SK-N-SH (cell line): ENCODE data around the gene MACROD2. TPM values are rescaled to one million over a fixed set of nuclear protein-coding genes. Genes with fewer than 3 reads are reported as not detected.
A peak's percentile ranks its signal among the peaks of the same experiment; 100 is the strongest.

Experiments used
- CTCF ChIA-PET: fragments of 300-600, 350-600 bp; formaldehyde crosslinking; extraction: SDS; loops from one replicate; lab custom pipeline; 2021; lab: Yijun Ruan, JAX
- POLR2A ChIA-PET: fragments of 350-600 bp; sonication (Branson Sonifier 250); formaldehyde crosslinking; extraction: SDS; loops from one replicate; lab custom pipeline; 2020; ENCODE audit warnings: antibody characterized with exemption, inconsistent platforms; lab: Yijun Ruan, JAX
- DNase-seq: peaks from one replicate; pipeline ENCODE4 v3.0.0; 2012
- H2AFZ ChIP-seq: fragments of 200-600 bp; sonication (generic); 2 replicates; pipeline ENCODE4 v1.8.1; 2016; ENCODE audit warnings: antibody characterized with exemption, mild to moderate bottlenecking, low read depth
- H3F3A ChIP-seq: fragments of 200-600 bp; sonication (generic); replicated peaks from 2 replicates; pipeline ENCODE3; 2016; ENCODE audit warnings: antibody characterized with exemption, mild to moderate bottlenecking; ENCODE audit not compliant: insufficient read depth
- H3K27ac ChIP-seq, 2 experiments: fragments of 200-500 bp in 1 of 2; fragments of 200-600 bp in 1 of 2; sonication (Bioruptor generic) in 1 of 2; sonication (generic), shearing (Covaris generic) in 1 of 2; 2 replicates each; pipeline versions ENCODE4 v1.5.1 to v1.6.1; 2014 to 2016; ENCODE audit warnings: low read depth in 2 of 2, inconsistent platforms in 1 of 2, low read length in 1 of 2, mild to moderate bottlenecking in 1 of 2, mixed read lengths in 1 of 2
- H3K27me3 ChIP-seq: fragments of 200-600 bp; sonication (generic), shearing (Covaris generic); 2 replicates; pipeline ENCODE4 v1.6.1; 2016; ENCODE audit warnings: mixed run types; ENCODE audit not compliant: insufficient read depth
- H3K36me3 ChIP-seq, 2 experiments: fragments of 200-500 bp in 1 of 2; fragments of 200-600 bp in 1 of 2; sonication (Bioruptor generic) in 1 of 2; sonication (generic) in 1 of 2; replicated peaks in 1 of 2; 2 replicates each; pipeline versions ENCODE3 to v1.5.1; 2014 to 2016; ENCODE audit warnings: low read length in 1 of 2, mild to moderate bottlenecking in 1 of 2; ENCODE audit not compliant: insufficient read depth in 2 of 2, control insufficient read depth in 1 of 2
- H3K4me1 ChIP-seq, 2 experiments: fragments of 200-500 bp in 1 of 2; fragments of 200-600 bp in 1 of 2; sonication (Bioruptor generic) in 1 of 2; sonication (generic), shearing (Covaris generic) in 1 of 2; 2 replicates each; pipeline versions ENCODE4 v1.5.1 to v1.6.1; 2014 to 2016; ENCODE audit warnings: low read depth in 1 of 2, low read length in 1 of 2, mixed run types in 1 of 2; ENCODE audit not compliant: insufficient read depth in 2 of 2, control insufficient read depth in 1 of 2
- H3K4me2 ChIP-seq: fragments of 200-600 bp; sonication (generic), shearing (Covaris generic); 2 replicates; pipeline ENCODE4 v1.6.1; 2017; ENCODE audit warnings: mixed run types
- H3K4me3 ChIP-seq, 2 experiments: fragments of 200-500 bp in 1 of 2; fragments of 200-600 bp in 1 of 2; sonication (Bioruptor generic) in 1 of 2; sonication (generic), shearing (Covaris generic) in 1 of 2; 2 replicates each; pipeline versions ENCODE4 v1.5.1 to v1.8.1; 2014 to 2016; ENCODE audit warnings: low read depth in 2 of 2, inconsistent platforms in 1 of 2, low read length in 1 of 2, mild to moderate bottlenecking in 1 of 2, mixed read lengths in 1 of 2, moderate library complexity in 1 of 2
- H3K79me2 ChIP-seq: fragments of 200-600 bp; sonication (generic); 2 replicates; pipeline ENCODE4 v1.8.1; 2017; ENCODE audit warnings: mild to moderate bottlenecking; ENCODE audit not compliant: insufficient read depth
- H3K9ac ChIP-seq: fragments of 200-600 bp; sonication (generic); 2 replicates; pipeline ENCODE4 v1.6.1; 2017; ENCODE audit warnings: mixed run types
- H3K9me2 ChIP-seq: fragments of 200-600 bp; sonication (generic); 2 replicates; pipeline ENCODE4 v1.6.1; 2017; ENCODE audit warnings: mixed run types
- H3K9me3 ChIP-seq: fragments of 200-600 bp; sonication (generic); 2 replicates; pipeline ENCODE4 v1.6.1; 2017; ENCODE audit warnings: mixed run types, mild to moderate bottlenecking, moderate library complexity
- H4K20me1 ChIP-seq: fragments of 200-600 bp; sonication (generic); 2 replicates; pipeline ENCODE4 v1.6.1; 2017; ENCODE audit warnings: mild to moderate bottlenecking, mixed run types; ENCODE audit not compliant: insufficient read depth
- EP300 ChIP-seq, 2 experiments: IDR thresholded peaks; 2 replicates each; pipeline versions ENCODE4 v1.4.0 to v1.6.1; 2012; ENCODE audit warnings: borderline replicate concordance in 1 of 2, low read depth in 1 of 2, low read length in 1 of 2
- FOSL2 ChIP-seq: IDR thresholded peaks from 2 replicates; pipeline ENCODE4 v1.4.0; 2012; ENCODE audit warnings: low read depth, mild to moderate bottlenecking, moderate library complexity, borderline replicate concordance
- GATA2 ChIP-seq: sonication (generic); formaldehyde crosslinking; IDR thresholded peaks from 2 replicates; pipeline ENCODE4 v1.5.0; 2020; ENCODE audit warnings: mild to moderate bottlenecking, missing genetic modification reagents
- MEF2A ChIP-seq: IDR thresholded peaks from 2 replicates; pipeline ENCODE4 v1.4.0; 2012; ENCODE audit warnings: low read depth, borderline replicate concordance
- RAD21 ChIP-seq: IDR thresholded peaks from 2 replicates; pipeline ENCODE4 v1.6.1; 2012; ENCODE audit warnings: mild to moderate bottlenecking, low read length
- RXRA ChIP-seq: IDR thresholded peaks from 2 replicates; pipeline ENCODE4 v1.4.0; 2012; ENCODE audit warnings: low read depth, mild to moderate bottlenecking, borderline replicate concordance
- TAF1 ChIP-seq: IDR thresholded peaks from 2 replicates; pipeline ENCODE4 v1.6.1; 2012; ENCODE audit warnings: low read depth, mild to moderate bottlenecking, low read length, moderate library complexity, borderline replicate concordance
- TCF12 ChIP-seq: IDR thresholded peaks from 2 replicates; pipeline ENCODE4 v1.4.0; 2012
- TEAD4 ChIP-seq: IDR thresholded peaks from 2 replicates; pipeline ENCODE4 v1.4.0; 2012; ENCODE audit warnings: mild to moderate bottlenecking, borderline replicate concordance; ENCODE audit not compliant: insufficient read depth
- WGBS: methylation state at CpG from one replicate; pipeline ENCODE4 v1.1.6; 2017; ENCODE audit warnings: low lambda C conversion rate; 5-methylcytosine and 5-hydroxymethylcytosine counted together
- polyA plus RNA-seq, 3 experiments: library from polyadenylated mRNA; depleted of rRNA; stranded (reverse); fragments of >200 nt; gene quantifications; 2 replicates each; pipeline ENCODE4 v1.2.3, GENCODE V29; 2012
- TF ChIP-seq, protein P1 (sequence below): IDR thresholded peaks from 2 replicates; pipeline ENCODE4 v1.4.0; 2012; ENCODE audit warnings: low read depth, borderline replicate concordance
- TF ChIP-seq, protein P2 (sequence below): fragments of 150-350 bp; IDR thresholded peaks from 2 replicates; pipeline ENCODE4 v1.6.1; 2017; ENCODE audit warnings: antibody characterized with exemption, low read length, low read depth, borderline replicate concordance
- TF ChIP-seq, protein P3 (sequence below): fragments of 200-600 bp; sonication (generic); IDR thresholded peaks from 2 replicates; pipeline ENCODE4 v1.6.1; 2017; ENCODE audit warnings: antibody characterized with exemption, mild to moderate bottlenecking, moderate library complexity

The MACROD2 gene
- polyA plus RNA-seq, 1 of the 3 experiments (the other 2 are of a cell fraction): 0.33 TPM

DNA sequence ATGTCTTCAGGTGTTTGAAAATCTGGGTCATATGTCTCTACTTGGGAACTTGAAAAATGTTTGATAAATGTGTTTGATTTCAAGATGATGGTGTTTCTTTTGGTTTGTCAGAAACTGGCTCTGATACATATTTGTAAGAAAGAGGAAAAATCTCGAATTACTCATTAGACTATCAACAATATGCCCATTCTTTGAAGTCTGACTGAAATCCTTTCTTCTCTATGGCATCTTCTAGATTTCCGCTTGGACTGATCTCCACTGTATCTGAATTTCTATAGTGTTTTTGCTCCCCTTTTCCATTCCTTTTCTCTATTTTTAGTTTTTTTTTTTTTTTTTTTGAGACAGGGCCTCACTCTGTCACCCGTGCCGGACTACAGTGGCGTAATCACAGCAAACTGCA is 1481.5 kb downstream of the MACROD2 start:
- TF ChIP-seq TAF1 (no peak), EP300 (IDR thresholded peaks at IDR 0.05; ENCODE audit: borderline replicate concordance in 1 of 2, low read depth in 1 of 2, low read length in 1 of 2) (no peak), RAD21 (no peak), TEAD4 (no peak), FOSL2 (no peak), GATA2 (CRISPR knock-in tag) (no peak), RXRA (no peak), TCF12 (no peak), MEF2A (no peak)
- TF ChIP-seq, protein P1, sequence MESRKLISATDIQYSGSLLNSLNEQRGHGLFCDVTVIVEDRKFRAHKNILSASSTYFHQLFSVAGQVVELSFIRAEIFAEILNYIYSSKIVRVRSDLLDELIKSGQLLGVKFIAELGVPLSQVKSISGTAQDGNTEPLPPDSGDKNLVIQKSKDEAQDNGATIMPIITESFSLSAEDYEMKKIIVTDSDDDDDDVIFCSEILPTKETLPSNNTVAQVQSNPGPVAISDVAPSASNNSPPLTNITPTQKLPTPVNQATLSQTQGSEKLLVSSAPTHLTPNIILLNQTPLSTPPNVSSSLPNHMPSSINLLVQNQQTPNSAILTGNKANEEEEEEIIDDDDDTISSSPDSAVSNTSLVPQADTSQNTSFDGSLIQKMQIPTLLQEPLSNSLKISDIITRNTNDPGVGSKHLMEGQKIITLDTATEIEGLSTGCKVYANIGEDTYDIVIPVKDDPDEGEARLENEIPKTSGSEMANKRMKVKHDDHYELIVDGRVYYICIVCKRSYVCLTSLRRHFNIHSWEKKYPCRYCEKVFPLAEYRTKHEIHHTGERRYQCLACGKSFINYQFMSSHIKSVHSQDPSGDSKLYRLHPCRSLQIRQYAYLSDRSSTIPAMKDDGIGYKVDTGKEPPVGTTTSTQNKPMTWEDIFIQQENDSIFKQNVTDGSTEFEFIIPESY: no peak
- Histone ChIP-seq H3F3A (no peaks in the 10 kb centered on the region), H3K9me3 (no peaks in the 10 kb centered on the region), H3K27me3 (no peaks in the 10 kb centered on the region), H2AFZ (no peak overlapping the region), H4K20me1 (no peaks in the 10 kb centered on the region), H3K4me1 (peaks cover 0 to 3% of the 10 kb centered on the region in 2 experiments; a peak in 1 of 4 replicates), H3K4me3 (no peak overlapping the region), H3K9ac (no peak overlapping the region), H3K27ac (no peak overlapping the region), H3K79me2 (no peaks in the 10 kb centered on the region), H3K9me2 (no peaks in the 10 kb centered on the region), H3K36me3 (no peaks in the 10 kb centered on the region), H3K4me2 (no peak overlapping the region)
- 80% methylated on average over 5 of the region's 5 CpGs for WGBS
- ChIA-PET CTCF (no interaction called here), POLR2A (no interaction called here)
- DNase-seq: no peak

DNA sequence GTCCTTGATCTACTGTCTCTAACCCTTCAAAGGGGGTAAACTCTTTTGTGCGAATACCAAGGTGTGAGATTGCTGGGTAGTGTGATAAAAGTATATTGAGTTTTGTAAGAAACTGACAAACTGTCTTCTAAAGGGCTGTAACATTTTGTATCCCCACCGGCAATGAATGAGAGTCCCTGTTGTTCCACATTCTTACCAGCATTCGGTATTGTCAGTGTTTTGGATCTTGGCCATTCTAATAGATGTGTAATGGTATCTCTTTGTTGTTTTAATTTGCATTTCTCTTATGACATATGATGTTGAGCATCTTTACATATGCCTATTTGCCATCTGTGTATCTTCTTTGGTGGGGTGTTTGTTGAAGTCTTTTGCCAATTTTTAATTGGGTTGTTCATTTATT is 1487.2 kb downstream of the MACROD2 start:
- no peak overlapping the region for H2AFZ ChIP-seq
- TF ChIP-seq, protein P2, sequence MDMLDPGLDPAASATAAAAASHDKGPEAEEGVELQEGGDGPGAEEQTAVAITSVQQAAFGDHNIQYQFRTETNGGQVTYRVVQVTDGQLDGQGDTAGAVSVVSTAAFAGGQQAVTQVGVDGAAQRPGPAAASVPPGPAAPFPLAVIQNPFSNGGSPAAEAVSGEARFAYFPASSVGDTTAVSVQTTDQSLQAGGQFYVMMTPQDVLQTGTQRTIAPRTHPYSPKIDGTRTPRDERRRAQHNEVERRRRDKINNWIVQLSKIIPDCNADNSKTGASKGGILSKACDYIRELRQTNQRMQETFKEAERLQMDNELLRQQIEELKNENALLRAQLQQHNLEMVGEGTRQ: no peak
- TF ChIP-seq, protein P3, sequence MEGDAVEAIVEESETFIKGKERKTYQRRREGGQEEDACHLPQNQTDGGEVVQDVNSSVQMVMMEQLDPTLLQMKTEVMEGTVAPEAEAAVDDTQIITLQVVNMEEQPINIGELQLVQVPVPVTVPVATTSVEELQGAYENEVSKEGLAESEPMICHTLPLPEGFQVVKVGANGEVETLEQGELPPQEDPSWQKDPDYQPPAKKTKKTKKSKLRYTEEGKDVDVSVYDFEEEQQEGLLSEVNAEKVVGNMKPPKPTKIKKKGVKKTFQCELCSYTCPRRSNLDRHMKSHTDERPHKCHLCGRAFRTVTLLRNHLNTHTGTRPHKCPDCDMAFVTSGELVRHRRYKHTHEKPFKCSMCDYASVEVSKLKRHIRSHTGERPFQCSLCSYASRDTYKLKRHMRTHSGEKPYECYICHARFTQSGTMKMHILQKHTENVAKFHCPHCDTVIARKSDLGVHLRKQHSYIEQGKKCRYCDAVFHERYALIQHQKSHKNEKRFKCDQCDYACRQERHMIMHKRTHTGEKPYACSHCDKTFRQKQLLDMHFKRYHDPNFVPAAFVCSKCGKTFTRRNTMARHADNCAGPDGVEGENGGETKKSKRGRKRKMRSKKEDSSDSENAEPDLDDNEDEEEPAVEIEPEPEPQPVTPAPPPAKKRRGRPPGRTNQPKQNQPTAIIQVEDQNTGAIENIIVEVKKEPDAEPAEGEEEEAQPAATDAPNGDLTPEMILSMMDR: peak; percentile 23; the same call in 1 of the 2 replicates
- no peak overlapping the region for H3K4me3 ChIP-seq
- no peak for DNase-seq
- no peaks in the 10 kb centered on the region for H3K79me2 ChIP-seq
- no peaks in the 10 kb centered on the region for H3F3A ChIP-seq
- no peaks in the 10 kb centered on the region for H3K4me1 ChIP-seq
- H4K20me1 ChIP-seq: no peaks in the 10 kb centered on the region
- H3K36me3 ChIP-seq: no peaks in the 10 kb centered on the region
- 55% methylated on average over 3 of the region's 3 CpGs for WGBS
- H3K27me3 ChIP-seq: no peaks in the 10 kb centered on the region
- ChIA-PET POLR2A (no interaction called here), CTCF (interaction anchor here (0.8 kb wide), 1 partner anchor 440 kb away, joined by 3 read pairs; no protein-coding TSS in a partner anchor)
- no peaks in the 10 kb centered on the region for H3K9me3 ChIP-seq
- no peak overlapping the region for H3K9ac ChIP-seq
- H3K9me2 ChIP-seq: no peaks in the 10 kb centered on the region
- H3K4me2 ChIP-seq: no peak overlapping the region
- no peak overlapping the region for H3K27ac ChIP-seq
